Suprapubic skin (tissue), 4 donors: ENCODE measurements around the gene NRF1.

Source experiments
- CTCF ChIP-seq, 2 donors: fragments of 200-600 bp in 1 of 2; fragments of 450-650 bp in 1 of 2; sonication (generic) in 1 of 2; IDR thresholded peaks; one replicate each; pipeline ENCODE4 v1.5.1; 2016 to 2019; ENCODE audit warnings: antibody characterized with exemption in 2 of 2, mild to moderate bottlenecking in 1 of 2, moderate library complexity in 1 of 2
- EP300 ChIP-seq: sonication (generic); formaldehyde crosslinking; IDR thresholded peaks from one replicate; pipeline ENCODE4 v1.6.1; 2017; ENCODE audit warnings: antibody characterized with exemption
- POLR2A ChIP-seq, 2 donors: fragments of 450-650 bp; IDR thresholded peaks; one replicate each; pipeline ENCODE4 v1.6.1; 2017; ENCODE audit warnings: antibody characterized with exemption in 2 of 2, mild to moderate bottlenecking in 2 of 2, moderate library complexity in 2 of 2
- POLR2AphosphoS5 ChIP-seq, 3 donors: sonication (generic); formaldehyde crosslinking; IDR thresholded peaks; one replicate each; pipeline ENCODE4 v1.6.1; 2017; ENCODE audit warnings: antibody characterized with exemption in 3 of 3

GRCh38 chr7:129686063-129686462, 74.5 kb downstream of the NRF1 start:
- TF ChIP-seq CTCF (IDR thresholded peaks at IDR 0.05) (no peak), POLR2A (IDR thresholded peaks at IDR 0.05) (no peak), EP300 (no peak), POLR2AphosphoS5 (IDR thresholded peaks at IDR 0.05) (no peak)
